WI38 (cell line): ENCODE measurements around the gene ARHGEF4.

ENCODE experiments used
- H3K4me3 ChIP-seq: 2 replicates; pipeline ENCODE4 v1.5.1; 2011; ENCODE audit warnings: low read depth, mild to moderate bottlenecking, control low read depth, low read length
- TF ChIP-seq, protein P1 (sequence below): IDR thresholded peaks from 2 replicates; pipeline ENCODE4 v1.5.1; 2012; ENCODE audit warnings: low read depth, mild to moderate bottlenecking, control low read depth, low read length

The ARHGEF4 gene

DNA sequence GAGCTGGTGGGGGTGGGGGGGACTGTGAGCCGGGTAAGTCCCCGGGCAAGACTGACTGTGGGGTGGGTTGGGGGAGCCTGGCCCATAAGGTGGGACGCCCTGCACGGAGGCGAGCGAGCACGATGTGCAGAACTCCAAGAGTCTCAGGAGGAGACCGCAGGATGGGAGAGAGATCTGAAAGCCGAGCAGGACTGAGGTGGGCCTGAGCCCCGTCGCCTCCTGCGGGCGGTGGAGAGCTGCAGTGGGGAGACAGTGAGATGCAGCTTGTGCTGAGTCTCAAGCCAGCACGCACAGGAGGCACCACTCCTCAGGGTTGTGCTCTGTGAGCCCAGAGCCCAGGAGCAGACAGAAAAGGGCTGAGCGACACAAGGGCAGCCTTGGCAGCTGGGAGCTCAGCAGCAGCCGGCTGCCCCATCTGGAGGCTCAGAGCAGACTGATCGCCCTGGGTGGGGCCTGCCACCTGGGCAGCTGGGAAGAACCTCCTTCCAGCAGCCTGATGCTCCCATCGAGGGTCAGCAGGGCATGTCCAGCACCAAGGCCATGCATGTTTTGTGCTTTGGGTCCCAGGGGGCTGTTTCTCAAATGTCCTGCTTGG lies 15.9 kb downstream of the ARHGEF4 start:
- TF ChIP-seq, protein P1, sequence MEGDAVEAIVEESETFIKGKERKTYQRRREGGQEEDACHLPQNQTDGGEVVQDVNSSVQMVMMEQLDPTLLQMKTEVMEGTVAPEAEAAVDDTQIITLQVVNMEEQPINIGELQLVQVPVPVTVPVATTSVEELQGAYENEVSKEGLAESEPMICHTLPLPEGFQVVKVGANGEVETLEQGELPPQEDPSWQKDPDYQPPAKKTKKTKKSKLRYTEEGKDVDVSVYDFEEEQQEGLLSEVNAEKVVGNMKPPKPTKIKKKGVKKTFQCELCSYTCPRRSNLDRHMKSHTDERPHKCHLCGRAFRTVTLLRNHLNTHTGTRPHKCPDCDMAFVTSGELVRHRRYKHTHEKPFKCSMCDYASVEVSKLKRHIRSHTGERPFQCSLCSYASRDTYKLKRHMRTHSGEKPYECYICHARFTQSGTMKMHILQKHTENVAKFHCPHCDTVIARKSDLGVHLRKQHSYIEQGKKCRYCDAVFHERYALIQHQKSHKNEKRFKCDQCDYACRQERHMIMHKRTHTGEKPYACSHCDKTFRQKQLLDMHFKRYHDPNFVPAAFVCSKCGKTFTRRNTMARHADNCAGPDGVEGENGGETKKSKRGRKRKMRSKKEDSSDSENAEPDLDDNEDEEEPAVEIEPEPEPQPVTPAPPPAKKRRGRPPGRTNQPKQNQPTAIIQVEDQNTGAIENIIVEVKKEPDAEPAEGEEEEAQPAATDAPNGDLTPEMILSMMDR: no peak
- H3K4me3 ChIP-seq: no peak overlapping the region

DNA sequence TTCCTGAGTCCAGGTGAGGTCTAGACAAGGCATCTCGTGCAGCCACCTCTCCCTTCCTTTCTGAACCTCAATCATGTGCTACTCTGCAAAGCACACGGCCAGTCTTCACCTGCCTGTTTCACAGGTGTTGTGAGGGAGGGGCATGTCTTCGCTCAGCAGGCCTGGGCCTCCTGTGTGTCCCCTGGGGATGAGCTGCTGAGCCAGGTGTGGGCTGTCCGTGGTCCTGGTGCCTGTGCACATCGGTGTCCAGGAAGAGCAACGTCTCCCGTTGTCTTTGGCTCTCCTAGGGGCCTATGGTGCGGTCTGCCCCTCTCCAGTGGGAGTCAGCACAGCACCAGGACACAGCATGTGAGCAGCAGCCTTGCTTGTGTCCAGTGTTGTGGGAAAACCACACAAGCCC lies 16.7 kb downstream of the ARHGEF4 start:
- TF ChIP-seq, protein P1: no peak
- H3K4me3 ChIP-seq: no peak overlapping the region

DNA sequence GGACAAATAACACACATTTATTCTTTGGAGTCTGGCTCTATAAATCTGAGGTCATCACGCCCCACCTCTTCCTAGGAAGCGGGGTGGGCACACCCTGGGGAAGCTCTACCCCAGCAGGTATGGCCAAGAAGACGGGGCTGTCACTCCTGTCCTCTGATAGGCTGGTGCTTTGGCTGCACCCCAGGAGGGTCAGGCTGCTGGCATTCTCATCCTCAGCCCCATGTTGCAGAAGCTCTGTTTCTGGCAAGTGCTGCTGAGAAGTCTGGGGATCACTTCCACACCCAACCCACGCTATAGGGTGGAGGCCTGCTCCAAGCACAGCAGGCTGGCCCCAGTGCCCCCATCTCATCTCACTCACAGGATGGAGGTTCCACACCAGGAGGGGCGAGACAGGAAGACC lies 17.6 kb downstream of the ARHGEF4 start:
- H3K4me3 ChIP-seq: no peak overlapping the region
- TF ChIP-seq, protein P1: no peak

DNA sequence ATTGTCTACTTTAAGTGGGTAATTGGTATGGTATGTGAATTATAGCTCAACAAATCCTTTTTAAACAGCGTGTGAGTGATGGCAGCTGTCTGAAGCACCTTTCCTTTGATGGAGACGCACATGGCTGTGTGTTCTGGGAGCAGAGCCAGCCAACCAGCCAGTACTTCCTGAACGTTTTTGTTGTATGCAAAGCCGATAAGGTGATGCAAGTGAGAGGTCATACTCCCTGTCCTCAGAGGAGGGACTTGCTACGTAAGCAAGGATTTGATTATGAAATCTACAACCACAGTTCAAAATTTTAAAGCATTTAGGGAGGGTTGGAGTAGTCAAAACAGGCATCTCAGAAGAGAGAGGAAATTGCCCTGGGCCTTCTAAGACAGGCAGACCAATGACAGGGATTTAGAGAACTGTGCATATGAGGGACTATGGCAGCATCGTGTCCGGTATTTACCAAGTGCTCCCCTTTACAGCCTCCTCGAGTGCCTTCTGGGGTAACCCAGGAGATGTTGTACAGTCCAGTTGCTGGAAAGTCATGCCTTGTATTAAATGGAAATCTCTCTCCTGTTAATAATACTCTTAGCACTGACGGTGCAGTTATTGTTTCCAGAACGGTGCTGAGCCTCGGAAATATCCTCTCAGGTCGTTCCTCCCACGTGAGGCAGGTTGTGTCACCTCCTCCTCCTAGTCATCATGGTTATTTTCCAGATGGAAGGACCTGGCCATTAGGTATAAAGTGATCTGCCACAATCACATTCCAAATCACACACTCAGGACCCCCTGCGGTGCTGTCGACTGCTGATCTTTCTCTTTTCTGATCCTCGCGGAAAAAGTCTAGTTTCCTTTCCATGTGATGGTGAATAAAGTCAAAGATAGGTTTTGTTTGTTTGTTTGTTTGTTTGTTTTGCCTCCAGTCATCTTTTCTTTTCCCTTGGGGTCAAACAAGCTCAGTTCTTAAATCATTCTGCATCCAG lies 28.4 kb downstream of the ARHGEF4 start:
- no peak overlapping the region for H3K4me3 ChIP-seq
- TF ChIP-seq, protein P1: no peak

DNA sequence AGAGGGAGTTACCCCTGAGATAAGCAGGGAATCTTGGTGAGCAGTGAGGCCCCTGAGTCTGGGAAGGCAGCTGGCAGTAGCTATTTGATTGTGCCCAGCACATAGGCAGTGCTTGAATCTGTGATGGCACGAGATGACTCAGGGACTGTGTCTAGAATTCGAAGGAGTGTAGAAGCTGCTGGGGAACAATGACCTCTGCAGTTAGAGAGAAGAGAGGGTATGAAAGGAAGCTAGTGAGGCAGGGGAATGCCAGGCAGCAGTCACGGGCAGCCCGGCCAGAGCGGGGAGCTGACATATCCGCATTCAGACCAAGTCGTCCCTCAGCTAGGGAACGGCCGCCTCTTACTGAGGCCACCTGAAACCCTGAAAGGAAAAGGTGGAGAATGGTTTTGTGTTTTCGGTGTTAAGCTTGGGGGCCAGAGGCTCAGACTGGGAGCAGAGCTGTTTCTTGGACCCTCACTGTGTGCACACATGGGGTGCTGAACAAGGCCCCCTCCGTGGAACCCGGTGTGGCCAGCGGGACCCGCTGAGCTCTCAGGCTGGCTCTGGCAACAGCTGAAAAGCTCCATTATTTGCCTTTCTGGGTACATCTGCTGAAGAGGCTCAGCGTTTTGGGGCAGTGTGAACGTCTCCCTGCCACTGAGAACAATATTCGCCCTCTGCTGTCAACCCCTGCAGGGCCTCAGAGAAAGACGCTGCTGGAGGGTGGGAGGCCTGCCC lies 32.9 kb downstream of the ARHGEF4 start:
- no peak overlapping the region for H3K4me3 ChIP-seq
- TF ChIP-seq, protein P1: no peak

DNA sequence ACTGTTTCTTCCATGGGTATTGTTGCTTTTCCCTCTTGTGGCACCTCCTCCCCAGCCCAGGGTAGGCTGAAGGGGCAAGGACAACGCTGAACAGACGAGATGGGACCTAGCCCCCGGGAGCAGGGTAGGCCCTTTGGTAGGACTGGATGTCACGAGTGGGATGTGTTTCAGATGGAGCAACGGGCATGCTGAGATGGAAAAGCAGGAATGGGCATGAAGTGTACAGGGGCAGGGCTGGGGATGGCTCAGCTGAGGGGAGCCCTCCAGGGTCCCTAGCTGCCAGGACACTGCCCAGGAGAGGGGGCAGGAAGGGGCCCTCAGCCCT lies 33.4 kb downstream of the ARHGEF4 start:
- no peak overlapping the region for H3K4me3 ChIP-seq
- TF ChIP-seq, protein P1: no peak
